Renal pelvis (tissue), 4 donors: ENCODE data around the gene ALG12. TPM values are rescaled to one million over a fixed set of nuclear protein-coding genes. Genes with fewer than 3 reads are reported as not detected.
"Not testable (repeated sequence)": the region's sequence is repeated elsewhere in the genome, so short reads cannot be mapped to it uniquely, and the experiment has no call there.

Experiments used
- DNase-seq: peaks from one replicate; pipeline ENCODE4 v3.0.0-alpha.2; 2013
- polyA plus RNA-seq, 3 donors: library from polyadenylated mRNA; unstranded; fragments of 120-200 nt; gene quantifications; one replicate each; pipeline ENCODE4 v1.2.1, GENCODE V29; 2013; ENCODE audit not compliant: insufficient read length in 3 of 3

Gene ALG12
- polyA plus RNA-seq, 3 donors = 35.2 to 43.5 (median 40.6) TPM

DNA sequence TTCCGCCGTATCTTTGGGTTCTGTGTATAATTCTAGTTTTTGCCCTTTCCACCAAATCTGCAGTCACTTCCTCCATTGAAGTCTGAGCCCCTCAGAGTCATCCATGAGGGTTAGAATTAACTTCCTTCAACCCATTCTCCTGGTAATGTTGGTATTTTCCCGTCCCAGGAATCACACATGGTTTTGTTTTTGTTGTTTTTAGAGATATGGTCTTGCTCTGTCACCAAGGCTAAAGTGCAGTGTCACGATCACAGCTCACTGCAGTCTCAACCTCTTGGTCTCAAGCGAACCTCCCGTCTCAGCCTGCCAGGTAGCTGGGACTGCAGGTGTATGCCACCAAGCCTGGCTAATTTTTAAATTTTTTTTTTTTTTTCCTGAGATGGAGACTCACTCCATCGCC is 45.9 kb downstream of the ALG12 start:
- DNase-seq = no peak

DNA sequence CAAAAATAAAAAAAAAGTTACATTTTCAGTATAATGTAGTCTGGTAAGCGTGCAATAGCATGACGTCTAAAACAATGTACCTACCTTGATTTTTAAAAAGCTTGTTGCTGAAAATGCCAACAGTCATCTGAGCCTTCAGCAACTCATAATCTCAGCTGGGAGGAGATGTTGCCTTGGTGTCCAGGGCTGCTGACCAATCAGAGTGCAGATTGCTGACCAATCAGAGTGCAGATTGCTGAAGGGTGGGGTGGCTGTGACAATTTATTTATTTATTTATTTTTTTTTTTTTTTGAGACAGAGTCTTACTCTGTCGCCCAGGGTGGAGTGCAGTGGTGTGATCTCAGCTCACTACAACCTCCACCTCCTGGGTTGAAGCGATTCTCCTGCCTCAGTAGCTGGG is 46.8 kb downstream of the ALG12 start:
- no peak for DNase-seq

DNA sequence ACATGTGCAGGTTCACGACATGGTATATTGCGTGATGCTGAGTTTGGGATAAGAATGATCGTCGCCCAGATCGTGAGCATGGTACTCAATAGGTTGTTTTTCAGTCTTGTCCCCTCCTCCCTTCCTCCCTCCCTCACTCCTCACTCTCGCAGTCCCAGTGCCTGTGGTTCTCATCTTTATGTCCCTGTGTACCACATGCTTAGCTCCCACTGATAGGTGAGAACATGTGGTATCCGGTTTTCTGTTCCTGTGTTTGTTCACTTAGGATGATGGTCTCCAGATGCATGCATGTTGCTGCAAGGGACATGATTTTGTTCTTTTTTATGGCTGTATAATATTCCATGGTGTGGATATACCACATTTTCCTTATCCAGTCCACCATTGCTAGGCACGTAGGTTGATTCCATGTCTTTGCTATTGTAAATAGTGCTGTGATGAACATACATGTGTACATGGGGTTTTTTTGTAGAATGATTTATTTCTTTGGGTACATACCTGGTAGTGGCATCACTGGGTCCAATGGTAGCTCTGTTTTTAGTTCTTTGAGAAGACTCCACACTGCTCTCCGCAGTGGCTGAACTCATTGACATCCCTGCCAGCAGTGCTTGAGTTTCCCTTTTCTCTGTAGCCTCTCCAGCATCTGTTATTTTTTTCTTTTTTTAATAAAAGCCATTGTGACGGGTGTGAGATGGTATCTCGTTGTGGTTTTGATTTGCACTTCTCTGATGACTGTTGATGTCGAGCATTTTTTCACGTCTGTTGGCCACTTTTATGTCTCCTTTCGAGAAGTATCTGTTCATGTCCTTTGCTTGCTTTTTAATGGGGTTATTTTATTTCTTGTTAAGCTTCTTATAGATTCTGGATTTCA is 48.2 kb downstream of the ALG12 start:
- no peak for DNase-seq

DNA sequence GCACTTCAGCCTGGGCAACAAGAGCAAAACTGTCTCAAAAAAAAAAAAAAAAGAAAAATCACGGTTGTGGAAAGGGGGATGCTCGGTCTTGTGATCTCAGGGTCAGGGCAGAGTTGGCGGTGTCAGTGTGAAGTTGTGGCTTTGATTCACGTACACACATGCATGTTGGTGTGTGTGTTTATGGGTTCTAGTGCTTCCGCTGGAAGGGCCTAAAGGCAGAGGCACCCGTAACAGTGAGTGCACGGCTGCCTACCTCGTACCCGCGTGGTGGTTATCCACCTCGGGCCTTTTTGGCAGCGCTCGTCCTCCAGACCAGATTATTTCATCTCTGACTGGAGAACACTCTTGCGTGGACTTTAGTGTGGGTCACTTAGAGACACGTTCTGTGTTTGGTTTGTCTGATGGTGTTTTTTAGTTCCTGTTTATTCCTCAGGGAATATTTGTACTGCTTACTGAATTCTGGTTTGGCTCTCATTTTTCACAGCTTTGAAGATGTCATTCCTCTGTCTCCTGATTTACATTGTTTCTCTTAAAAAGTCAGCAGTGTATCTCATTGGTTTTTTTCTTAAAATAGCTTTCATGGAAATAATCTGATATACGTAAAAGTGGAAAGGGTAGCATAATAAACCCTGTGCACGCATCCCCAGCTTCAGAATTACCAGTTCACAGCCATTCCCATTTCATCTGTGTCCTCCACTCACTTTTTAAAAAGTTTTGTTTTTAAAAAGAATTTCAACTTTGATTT is 49.0 kb downstream of the ALG12 start:
- no peak for DNase-seq

DNA sequence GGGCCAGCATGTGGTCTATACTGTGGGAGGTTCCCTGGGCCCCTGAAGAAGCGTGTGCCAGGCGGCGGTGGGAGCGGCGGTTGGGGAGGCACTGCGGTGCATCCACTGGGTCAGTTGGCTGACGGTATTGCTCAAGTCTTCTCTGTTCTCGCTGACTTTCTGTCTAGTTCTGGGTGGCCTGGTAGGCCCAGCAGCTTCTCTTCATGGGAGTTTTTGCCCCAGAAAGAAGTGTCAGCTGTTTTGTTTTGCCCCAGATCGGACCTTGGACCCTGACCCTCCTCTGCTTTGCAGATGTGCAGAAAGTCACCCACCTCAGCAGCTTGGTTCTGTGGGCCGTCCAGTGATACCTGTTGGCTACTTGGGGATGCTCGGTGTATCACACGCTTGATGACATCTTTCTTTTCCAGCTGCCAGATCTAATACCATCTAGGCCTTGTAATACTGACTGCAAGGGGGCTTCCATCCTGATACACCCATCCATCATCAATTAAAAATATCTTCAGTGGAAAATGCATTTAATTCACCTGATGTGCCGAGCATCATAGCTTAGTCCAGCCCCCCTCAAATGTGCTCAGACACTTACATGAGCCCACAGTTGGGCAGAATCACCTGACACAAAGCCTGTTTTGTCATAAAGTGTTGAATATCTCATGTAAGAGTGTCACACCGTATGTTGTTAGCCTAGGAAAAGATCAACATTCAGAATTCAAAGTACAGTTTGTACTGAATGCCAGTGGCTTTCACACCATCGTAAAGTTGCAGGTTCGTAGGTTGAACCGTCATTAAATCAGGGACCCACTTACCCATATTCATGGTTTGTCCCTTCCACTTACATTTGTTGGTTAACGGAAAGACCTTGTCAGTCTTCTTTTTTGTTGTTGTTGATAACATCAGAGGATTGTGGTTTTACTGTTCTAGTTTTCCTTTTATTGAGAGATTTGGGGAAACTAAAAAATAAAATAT is 50.7 kb downstream of the ALG12 start:
- no peak for DNase-seq

DNA sequence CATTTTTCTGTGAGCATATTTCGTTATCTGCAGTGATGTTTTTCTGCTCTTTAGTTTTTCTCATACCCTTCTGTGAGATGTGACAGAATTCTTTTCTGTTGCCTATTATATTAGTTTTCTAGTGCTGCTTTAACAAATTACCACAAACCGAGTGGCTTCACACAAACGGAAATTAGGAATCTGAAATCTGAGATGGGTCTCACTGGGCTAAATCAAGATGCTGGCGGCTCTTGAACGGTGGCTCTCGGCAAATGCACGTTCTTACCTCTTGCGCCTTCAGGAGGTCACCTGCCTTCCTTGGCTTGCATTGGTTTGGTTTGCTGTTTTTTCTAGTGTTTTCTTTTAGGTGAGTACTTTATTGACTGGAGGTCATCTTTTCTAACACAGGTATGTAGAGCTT is 51.6 kb downstream of the ALG12 start:
- DNase-seq = no peak

DNA sequence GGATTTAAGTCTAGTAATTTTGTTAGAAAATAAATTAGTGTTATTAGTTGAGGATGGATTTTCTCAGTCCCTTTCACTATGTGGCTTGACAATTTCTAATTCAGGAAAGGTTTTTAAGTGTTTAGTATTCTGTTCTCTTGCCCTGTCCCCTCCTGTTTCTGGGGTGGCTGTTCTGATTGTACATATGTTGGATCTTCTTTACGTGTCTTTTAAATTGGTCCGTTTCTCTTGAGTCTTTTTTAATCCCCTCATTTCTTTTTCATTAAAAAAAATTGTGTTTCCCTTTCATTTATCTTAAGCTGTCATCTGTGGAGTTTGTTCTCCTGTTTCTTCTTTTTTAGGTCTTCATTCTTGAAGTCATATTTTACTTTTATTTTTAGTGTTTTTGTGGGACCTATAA is 52.1 kb downstream of the ALG12 start:
- DNase-seq = no peak

DNA sequence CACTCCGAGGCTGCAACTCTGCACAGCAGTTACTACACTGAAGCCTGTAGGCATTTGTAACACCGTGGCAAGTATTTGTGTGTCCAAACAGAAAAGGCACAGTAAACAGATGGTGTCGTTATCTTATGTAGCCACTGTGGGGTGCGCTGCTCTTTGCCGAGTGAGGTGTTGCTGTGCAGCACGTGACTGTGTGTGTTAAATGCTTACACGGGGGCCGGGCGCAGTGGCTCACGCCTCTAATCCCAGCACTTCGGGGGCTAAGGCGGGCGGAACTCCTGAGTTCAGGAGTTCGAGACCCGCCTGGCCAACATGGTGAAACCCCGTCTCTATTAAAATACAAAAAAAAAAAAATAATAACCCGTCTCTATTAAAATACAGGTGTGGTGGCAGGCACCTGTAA is 53.1 kb downstream of the ALG12 start:
- DNase-seq = no peak

DNA sequence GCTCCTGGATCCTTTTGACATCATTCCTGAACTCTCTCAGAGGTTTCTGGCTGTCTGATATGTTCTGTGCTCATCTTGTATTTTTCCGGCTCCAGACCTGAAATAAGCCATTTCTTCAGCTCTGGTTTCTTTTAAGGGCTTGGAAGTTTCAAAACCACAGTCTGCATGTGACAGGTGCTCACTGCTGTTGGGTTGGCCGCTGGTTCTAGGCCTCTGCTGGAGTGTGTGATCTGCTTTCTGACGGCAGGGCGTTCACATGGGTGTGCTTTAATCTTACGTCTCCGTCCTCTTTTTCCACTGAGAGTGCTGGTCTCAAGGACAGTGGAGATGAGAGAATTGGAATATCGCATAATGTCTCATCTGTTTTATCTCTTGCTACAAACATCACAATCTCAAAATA is 54.3 kb downstream of the ALG12 start:
- DNase-seq = no peak

DNA sequence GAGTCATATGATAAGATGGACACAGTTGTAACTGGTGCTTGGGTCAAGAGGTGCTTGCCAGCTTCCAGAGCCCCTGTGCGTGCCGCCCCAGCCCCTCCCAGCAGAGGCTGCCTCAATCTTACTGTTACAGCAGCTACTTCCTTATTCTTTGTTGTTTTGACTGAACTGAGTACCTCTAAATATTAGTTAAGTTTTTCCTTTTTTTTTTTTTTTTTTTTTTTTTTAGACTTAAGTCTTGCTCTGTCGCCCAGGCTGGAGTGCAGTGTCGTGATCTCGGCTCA is 55.8 kb downstream of the ALG12 start:
- no peak for DNase-seq

DNA sequence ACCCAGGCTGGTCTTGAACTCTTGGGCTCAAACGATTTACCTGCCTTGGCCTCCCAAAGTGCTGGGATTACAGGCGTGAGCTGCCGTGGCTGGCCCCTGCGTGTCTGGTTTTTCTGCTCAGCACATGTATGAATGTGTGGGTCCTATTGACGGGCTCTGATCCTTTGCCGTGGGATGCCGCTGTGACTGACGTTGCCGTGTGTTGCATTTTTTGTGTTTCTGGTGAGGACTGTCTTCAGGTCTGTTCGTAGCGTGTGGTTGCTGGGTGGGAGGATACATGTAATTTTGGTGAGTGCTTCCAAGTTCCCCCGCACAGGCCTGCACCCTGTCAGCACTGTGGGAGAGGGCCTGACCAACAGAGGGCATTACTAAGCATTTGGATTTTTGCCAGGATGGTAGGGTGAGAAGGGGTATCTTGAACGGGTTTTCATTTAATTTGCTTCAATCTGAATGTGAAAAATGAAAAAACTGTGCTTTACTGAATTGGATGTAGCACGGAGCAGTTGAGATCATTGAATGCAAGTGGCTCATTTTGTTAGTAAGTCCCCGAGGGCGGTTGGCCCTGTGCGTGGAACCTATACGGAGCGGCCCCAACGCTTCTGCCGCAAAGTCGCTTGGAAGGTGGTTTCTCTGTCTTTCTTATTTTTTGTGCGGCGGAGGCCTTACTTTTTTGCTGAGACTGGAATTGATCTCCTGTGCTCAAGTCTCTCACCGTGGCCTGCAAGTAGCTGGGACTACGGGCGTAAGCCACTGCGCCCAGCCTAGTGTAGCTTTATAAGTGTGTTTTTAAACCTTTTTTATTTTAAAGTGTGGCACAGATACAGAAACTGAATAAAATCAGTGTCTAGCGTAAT is 56.4 kb downstream of the ALG12 start:
- DNase-seq = no peak

DNA sequence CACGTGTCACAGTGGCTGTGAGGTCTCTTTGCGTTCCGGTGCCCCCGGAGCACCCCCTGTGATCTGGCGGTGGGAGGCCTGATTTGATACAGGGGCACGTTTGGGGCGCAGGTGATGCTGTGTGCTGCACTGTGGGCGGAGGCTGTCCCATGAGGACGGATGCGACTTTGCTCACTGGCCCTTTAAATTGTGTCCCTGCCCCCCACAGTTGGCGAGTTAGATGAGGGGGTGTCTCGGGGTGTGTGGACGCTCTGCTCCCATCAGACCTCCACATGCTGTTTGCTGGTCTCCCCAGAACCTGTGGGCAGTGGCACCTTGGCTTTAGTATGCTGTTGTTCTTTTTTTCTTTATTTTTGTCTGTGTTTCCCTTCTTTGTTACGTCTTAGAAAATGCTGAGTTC is 59.4 kb downstream of the ALG12 start:
- no peak for DNase-seq

DNA sequence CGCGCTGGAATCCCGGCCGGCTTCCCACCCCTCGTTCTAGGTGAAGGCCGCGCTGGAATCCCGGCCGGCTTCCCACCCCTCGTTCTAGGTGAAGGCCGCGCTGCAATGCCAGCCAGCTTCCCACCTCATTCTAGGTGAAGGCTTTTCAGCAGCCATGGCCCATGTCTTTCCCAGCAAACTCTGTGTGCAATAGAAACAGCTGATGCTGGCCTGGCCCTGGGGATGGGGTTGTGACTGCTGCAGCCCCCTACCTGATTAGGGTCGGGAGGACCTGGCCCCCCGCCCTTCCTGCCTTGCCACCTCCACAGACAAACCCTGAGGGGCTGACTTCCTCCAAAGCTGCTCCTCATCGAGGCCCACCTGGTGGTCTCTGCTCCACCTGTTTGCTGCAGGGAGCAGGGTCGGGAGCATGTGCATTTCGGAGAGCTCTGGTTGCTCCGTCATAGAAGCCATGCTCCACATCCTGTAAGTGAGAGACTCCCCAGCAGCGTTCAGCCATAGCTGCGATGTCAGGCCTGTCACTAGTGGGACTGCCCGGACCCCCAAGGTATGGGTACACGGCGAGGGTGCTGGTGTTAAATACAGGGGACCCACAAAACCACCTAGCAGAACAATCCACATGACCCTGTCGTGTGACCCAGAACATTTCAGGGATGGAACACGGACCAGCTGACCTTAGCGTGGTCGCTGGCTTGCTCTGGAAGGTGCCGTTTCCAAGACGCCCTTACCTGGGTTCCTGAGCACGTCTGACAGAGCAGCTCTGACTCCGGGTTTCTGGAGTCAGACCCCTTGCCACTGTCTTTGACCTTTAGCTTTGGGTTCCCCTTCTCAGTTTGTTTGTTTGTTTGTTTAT is 61.2 kb downstream of the ALG12 start:
- DNase-seq = no peak

DNA sequence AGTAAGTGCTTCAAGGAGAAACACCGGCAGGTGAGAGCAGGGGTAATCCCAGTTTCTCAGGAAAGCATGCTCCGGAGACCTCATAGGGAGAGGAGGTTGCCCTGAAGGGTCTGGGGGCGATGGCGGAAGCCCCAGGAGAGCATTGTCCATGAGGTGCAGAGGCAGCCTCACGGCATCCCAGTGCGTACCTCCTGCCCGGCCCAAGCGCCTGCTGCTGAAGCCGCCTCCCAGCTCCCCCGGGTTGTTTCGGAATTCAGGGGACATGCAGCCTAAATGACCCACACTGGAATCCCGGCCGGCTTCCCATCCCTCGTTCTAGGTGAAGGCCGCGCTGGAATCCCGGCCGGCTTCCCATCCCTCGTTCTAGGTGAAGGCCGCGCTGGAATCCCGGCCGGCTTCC is 61.9 kb downstream of the ALG12 start:
- DNase-seq = no peak

DNA sequence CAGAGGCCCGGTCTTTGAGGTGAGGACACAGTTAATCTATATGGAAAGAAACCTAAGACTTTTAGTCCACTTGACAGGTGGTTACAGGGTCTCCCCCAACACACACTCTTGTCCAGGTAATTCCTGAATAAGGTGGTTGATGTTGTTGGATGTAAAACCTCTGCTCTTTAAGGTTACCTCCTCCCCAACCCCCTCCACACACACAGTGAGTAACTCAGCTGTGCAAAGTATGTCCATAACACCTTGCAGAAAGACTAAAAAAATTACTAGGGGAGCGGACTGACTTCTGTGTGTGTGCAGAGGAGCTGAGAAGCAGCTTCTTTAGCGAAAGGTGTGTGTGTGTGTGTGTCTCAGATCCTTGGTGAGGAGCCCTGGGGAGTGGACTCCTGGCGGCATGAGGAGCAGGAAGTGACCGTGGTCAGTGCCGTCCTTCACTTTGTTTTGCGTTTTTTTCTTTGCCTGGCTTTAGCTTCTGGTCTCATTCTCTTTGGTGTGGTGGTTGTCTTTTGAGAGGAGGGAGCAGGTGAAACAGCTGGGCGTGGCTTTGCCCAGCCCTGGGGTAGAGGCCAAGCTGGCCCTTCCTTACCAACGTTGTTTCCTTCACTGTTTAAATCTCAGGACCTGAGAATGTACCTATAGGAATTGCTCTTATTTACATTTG is 62.9 kb downstream of the ALG12 start:
- DNase-seq = no peak

DNA sequence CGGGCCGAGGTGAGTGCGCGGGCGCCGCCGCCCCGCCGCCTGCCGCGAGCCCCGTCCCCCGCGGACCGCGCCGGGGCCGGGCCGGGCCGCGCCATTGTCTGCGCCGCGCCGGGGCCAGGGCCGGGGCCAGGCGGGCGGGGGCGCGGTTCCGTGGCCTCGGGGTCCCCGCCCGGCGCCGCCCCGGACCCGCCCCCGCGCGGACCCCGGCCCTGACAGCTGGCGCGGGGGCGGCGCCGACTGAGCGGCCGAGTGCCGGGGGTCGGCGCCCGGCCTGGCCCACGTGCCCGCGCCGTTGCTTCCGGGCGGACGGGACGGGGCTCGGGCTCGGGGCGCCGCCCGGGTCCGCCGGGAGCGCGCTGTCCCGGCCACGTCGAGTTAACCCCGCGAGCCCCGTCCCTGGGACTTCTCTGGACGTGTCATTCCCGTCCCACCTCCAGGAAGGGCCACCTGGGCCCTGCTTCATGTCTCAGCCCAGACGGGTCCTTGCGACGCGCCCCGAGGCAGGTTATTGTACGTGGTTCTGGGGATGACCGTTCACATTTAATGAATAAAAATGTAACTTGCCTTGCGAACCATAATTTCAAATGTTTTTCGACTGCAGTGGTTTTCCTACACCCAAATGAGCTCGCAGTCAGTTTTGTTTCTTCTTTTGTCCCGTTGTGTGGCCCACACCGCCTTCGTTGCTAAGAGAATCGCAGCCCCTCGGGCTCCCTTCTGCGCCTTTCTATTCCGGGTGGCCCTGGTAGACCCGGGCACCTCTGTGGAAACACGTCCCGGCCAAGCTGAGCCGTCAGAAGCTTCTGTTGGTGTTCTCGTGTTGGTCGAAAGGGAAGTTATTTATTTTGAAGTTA is 64.0 kb downstream of the ALG12 start:
- DNase-seq = no peak

DNA sequence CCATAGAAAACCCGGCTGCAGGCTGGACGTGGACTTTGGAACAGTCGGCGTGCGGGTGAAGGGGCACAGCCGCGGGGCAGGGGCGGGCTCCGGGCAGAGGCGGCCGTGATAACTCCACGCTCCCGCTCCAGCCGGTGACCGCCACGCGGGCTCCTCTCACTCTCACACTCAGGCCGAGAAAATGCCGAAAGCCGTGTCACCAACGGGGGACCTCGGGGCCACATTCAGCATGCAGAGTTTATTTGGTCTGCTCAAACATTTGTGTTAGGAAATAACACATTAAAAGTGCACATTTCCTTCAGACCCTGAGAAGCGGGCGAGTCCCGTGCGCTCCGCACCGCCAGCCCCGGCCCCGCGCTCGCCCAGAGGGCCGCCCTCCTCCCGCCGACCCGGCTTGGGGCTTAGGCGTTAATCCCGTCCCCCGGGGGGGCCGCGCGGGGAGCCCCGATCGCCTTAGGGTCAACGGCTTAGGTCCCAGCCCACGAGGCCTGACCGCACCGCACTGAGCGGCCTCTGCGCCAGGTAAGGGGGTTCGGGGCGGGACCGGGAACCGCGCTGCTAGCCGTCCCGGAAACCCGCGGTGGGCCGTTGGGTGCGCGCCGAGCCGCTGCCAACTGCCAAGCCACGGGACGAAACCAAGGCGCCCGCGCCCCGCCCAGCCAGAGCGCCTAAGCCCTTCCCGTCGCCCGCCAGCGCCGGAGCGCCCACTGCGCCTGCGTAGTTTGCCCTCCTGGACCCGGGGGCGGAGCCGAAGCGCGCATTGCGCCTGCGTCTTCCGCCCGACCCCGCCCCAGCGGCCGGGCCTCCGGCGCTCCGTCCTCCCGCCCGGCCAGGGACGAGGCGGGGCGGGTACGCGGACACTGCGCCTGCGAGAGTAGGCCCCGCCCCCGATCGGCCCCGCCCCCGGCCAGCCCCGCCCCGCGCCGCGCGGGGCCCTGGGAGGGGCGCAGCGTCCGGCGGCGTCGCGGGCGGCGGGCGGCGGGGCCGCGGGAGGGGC is 65.0 kb downstream of the ALG12 start, which contains the start of gene ZBED4:
Gene ZBED4 (plus strand): TSS at position 947 of the 997 bp plus-strand sequence. CDS start 29,819 bp downstream, outside the sequence.
- peak; percentile 96 for DNase-seq

DNA sequence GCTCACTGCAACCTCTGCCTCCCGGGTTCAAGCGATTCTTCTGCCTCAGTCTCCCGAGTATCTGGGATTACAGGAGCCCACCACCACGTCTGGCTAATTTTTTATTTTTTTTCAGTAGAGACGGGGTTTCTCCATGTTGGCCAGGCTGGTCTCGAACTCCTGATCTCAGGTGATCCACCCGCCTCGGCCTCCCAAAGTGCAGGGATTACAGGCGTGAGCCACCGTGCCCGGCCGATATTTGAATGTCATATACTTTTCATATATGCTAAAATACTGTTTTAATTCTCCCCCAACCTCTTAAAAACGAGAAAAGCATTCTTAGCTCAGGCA is 65.7 kb downstream of the ALG12 start:
- not testable (repeated sequence) for DNase-seq
